DND-41 (cell line): Measurements from ENCODE around the gene NEDD4L.

Source experiments
- ATAC-seq: fragments of 200-7000 bp; cut with Tn5 transposase; 3 replicates; pipeline ENCODE4 v1.9.1; 2021; ENCODE audit warnings: low read depth; ENCODE audit not compliant: insufficient read depth
- DNase-seq: peaks from one replicate; pipeline ENCODE4 v3.0.0-alpha.2; 2020
- H2AFZ ChIP-seq: 2 replicates; pipeline ENCODE4 v1.6.0; 2012; ENCODE audit warnings: low read depth, low read length
- H3K27ac ChIP-seq: 2 replicates; pipeline ENCODE4 v1.5.1; 2012; ENCODE audit warnings: low read length, inconsistent platforms
- H3K27me3 ChIP-seq: fragments of 200-600 bp; sonication (generic); 2 replicates; pipeline ENCODE4 v1.6.0; 2012; ENCODE audit warnings: low read length, mild to moderate bottlenecking, inconsistent platforms; ENCODE audit not compliant: insufficient read depth, poor library complexity
- H3K36me3 ChIP-seq: 2 replicates; pipeline ENCODE4 v1.5.1; 2012; ENCODE audit warnings: low read length, inconsistent platforms; ENCODE audit not compliant: insufficient read depth
- H3K4me1 ChIP-seq: 2 replicates; pipeline ENCODE4 v1.5.1; 2012; ENCODE audit warnings: mild to moderate bottlenecking, low read length; ENCODE audit not compliant: insufficient read depth
- H3K4me2 ChIP-seq: 2 replicates; pipeline ENCODE4 v1.6.0; 2012; ENCODE audit warnings: mild to moderate bottlenecking, moderate library complexity, low read length, inconsistent platforms; ENCODE audit not compliant: insufficient read depth
- H3K4me3 ChIP-seq, 2 experiments: fragments of 200-600 bp in 1 of 2; shearing (Covaris generic) in 1 of 2; 2 replicates each; pipeline ENCODE4 v1.5.1; 2012 to 2016; ENCODE audit warnings: inconsistent platforms in 2 of 2, low read length in 2 of 2, mild to moderate bottlenecking in 2 of 2, low read depth in 1 of 2, moderate library complexity in 1 of 2
- H3K79me2 ChIP-seq: 2 replicates; pipeline ENCODE4 v1.6.0; 2012; ENCODE audit warnings: low read length, inconsistent platforms; ENCODE audit not compliant: insufficient read depth
- H3K9ac ChIP-seq: 2 replicates; pipeline ENCODE4 v1.6.0; 2012; ENCODE audit warnings: low read depth, mild to moderate bottlenecking, inconsistent platforms, low read length, moderate library complexity
- H3K9me3 ChIP-seq: 2 replicates; pipeline ENCODE4 v1.5.1; 2012; ENCODE audit warnings: low read length, moderate library complexity, mild to moderate bottlenecking, inconsistent platforms; ENCODE audit not compliant: insufficient read depth, severe bottlenecking
- H4K20me1 ChIP-seq: 2 replicates; pipeline ENCODE4 v1.6.0; 2012; ENCODE audit warnings: low read length; ENCODE audit not compliant: insufficient read depth
- CTCF ChIP-seq: IDR thresholded peaks from 2 replicates; pipeline ENCODE4 v1.5.1; 2012; ENCODE audit warnings: borderline replicate concordance, low read length, moderate library complexity, mild to moderate bottlenecking; ENCODE audit not compliant: poor library complexity, severe bottlenecking; ENCODE audit errors: extremely low read depth
- EZH2 ChIP-seq: IDR thresholded peaks from 3 replicates; pipeline ENCODE4 v1.6.1; 2012; ENCODE audit warnings: borderline replicate concordance, low read depth, mild to moderate bottlenecking, moderate library complexity, low read length, inconsistent platforms; ENCODE audit not compliant: severe bottlenecking

NEDD4L gene

DNA sequence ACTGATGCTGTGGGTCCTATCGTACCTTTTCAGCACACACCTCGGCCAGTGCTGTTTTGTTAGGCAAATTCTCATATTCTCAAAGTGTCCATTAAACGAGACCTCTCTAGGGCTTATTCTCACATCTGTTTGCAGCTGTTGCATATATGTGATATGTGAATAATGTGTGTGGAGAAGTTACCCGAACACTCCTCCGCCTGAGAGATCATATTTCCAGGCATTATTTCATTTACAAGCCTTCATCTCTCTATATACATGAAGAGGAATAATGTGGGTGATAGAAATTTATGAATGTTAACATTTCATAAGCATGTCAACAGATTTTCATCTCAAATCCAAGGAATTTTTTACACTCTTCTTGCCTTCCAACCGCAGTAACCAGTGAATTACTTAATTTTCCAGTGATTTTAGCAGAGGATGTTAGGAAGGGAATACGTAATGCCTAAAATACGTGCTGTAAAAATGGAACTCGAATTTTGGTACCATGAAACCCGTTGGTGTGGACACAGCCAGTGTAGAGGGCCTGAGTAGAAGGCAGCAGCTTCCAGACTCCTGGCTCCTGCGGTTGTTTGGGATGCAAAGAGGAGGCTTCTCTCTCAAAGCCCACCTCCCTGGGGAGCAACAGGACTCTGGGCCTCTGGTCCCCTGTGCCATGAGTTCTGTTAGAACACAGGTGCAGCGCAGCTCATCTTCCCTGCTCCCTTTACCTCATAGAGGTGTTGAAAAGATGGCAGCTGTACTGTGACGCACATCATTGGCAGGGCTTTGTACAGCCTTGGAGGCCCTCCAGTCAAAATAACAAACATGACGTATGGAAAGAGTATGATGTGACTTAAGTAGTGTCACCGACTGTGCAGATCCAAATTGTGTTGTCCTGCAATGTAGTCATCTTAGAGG lies 280.1 kb downstream of the NEDD4L start:
- Histone ChIP-seq H3K4me1 (no peaks in the 10 kb centered on the region), H2AFZ (no peak overlapping the region), H3K79me2 (no peaks in the 10 kb centered on the region), H4K20me1 (no peaks in the 10 kb centered on the region), H3K9ac (no peak overlapping the region), H3K4me3 (no peak overlapping the region), H3K27me3 (no peaks in the 10 kb centered on the region), H3K36me3 (no peaks in the 10 kb centered on the region), H3K27ac (no peak overlapping the region), H3K4me2 (no peak overlapping the region), H3K9me3 (no peaks in the 10 kb centered on the region)
- DNase-seq (no peak), ATAC-seq (no peak)
- no peak for TF ChIP-seq EZH2
- no peak for TF ChIP-seq CTCF

DNA sequence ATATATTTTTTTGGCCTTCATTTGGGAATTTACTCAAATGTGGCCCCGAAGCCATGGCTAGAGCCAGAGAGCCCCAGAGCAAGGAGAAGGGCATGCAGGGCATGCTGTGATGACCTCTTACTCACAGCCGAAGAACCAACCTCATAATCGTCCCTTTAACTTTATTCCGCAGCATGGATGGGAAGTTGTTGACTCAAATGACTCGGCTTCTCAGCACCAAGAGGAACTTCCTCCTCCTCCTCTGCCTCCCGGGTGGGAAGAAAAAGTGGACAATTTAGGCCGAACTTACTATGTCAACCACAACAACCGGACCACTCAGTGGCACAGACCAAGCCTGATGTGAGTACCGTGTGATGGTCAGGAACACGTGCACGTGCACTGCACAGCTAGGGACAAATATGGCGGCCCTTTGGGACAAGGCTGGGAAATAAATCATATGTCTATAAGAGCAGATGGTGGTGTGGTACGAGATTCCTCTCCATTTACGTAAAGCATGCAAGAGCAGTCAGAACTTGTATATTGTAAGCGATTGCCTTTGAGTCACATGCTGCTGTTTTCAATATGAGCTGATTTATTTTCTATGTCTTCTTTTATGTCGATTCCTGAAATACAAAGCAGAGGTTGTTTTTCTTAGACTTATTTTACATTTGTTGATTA lies 280.9 kb downstream of the NEDD4L start:
- Histone ChIP-seq H3K9me3 (no peaks in the 10 kb centered on the region), H3K4me1 (no peaks in the 10 kb centered on the region), H3K9ac (no peak overlapping the region), H3K36me3 (no peaks in the 10 kb centered on the region), H2AFZ (no peak overlapping the region), H3K4me2 (no peak overlapping the region), H3K4me3 (no peak overlapping the region), H3K27ac (no peak overlapping the region), H3K79me2 (no peaks in the 10 kb centered on the region), H3K27me3 (no peaks in the 10 kb centered on the region), H4K20me1 (no peaks in the 10 kb centered on the region)
- TF ChIP-seq EZH2, result no peak
- no peak for TF ChIP-seq CTCF
- DNase-seq (no peak), ATAC-seq (no peak)

DNA sequence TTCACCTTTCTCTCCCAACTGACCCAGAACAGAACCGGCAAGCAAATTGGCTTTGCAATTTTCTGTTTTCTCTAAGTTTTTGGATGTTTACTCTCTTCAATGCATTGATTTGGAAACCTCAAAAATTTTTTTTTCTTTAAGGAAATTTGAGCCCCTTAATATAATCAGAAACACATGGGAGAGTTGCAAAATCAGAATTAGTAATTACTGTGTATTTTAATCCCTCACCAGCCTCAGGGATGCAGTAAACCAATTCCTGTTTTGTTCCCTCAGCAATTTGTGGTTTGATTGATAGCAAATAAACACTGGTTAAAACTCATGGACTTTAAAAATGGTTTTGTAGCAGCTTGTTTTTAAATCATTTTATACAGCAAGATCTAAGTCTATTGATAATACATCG lies 281.5 kb downstream of the NEDD4L start:
- H3K4me2 ChIP-seq, result no peak overlapping the region
- no peaks in the 10 kb centered on the region for H3K27me3 ChIP-seq
- H3K9ac ChIP-seq, result no peak overlapping the region
- no peaks in the 10 kb centered on the region for H4K20me1 ChIP-seq
- H3K4me3 ChIP-seq, result no peak overlapping the region
- ATAC-seq (no peak), DNase-seq (no peak)
- no peak overlapping the region for H3K27ac ChIP-seq
- no peaks in the 10 kb centered on the region for H3K79me2 ChIP-seq
- TF ChIP-seq CTCF (no peak), EZH2 (no peak)
- H3K9me3 ChIP-seq, result no peaks in the 10 kb centered on the region
- H2AFZ ChIP-seq, result no peak overlapping the region
- no peaks in the 10 kb centered on the region for H3K4me1 ChIP-seq
- H3K36me3 ChIP-seq, result no peaks in the 10 kb centered on the region
